ENCODE results near the gene RPS6KA5. TPM values are rescaled to one million over a fixed set of nuclear protein-coding genes. Genes with fewer than 3 reads are reported as not detected.

The RPS6KA5 gene
- total RNA-seq, 4 donors from 2014 or later: 5.8 to 18.4 (median 9.8) TPM

DNA sequence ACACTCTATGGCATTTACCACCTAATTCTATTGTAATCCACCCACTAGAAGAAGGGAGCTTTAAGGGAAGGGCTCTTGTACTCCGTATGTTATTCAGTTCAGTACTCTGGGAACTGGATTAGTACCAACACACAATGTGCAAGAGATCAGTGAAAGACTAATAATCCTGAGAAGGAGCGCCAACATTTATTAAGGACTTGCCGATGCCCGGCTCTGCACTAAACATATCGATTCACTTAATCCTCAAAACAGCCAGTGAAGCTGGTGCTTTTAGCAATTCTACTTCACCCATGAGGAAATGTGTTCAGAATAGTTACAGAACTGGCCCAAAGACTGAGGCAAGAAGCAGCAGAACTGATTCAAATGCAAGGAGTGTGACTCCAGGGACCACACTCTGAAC, 80.9 kb downstream of the RPS6KA5 start:
- in situ Hi-C loops (cut with MboI; ENCODE audit: low sequenced_read_pairs in 4 of 4) (no loop called here), intact Hi-C loops (cut with DNase I; ENCODE audit: low total_unique reads) (no loop called here)
- ATAC-seq (no peak), DNase-seq (no peak)
- peaks cover 0 to 5% of the 10 kb centered on the region in 2 donors for H3K4me1 ChIP-seq
- peaks cover 0 to 10% of the 10 kb centered on the region in 2 donors for H3K36me3 ChIP-seq
- H3K27me3 ChIP-seq: no peaks in the 10 kb centered on the region
- no peak overlapping the region for H3K27ac ChIP-seq
- TF ChIP-seq POLR2A (IDR thresholded peaks at IDR 0.05): no peak
- TF ChIP-seq, protein P1, sequence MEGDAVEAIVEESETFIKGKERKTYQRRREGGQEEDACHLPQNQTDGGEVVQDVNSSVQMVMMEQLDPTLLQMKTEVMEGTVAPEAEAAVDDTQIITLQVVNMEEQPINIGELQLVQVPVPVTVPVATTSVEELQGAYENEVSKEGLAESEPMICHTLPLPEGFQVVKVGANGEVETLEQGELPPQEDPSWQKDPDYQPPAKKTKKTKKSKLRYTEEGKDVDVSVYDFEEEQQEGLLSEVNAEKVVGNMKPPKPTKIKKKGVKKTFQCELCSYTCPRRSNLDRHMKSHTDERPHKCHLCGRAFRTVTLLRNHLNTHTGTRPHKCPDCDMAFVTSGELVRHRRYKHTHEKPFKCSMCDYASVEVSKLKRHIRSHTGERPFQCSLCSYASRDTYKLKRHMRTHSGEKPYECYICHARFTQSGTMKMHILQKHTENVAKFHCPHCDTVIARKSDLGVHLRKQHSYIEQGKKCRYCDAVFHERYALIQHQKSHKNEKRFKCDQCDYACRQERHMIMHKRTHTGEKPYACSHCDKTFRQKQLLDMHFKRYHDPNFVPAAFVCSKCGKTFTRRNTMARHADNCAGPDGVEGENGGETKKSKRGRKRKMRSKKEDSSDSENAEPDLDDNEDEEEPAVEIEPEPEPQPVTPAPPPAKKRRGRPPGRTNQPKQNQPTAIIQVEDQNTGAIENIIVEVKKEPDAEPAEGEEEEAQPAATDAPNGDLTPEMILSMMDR (IDR thresholded peaks at IDR 0.05 in 4 of 5, conservative IDR thresholded peaks at IDR 0.05 in 1 of 5): no peak
- no peaks in the 10 kb centered on the region for H3K9me3 ChIP-seq
- no peak overlapping the region for H3K4me3 ChIP-seq

GRCh38 chr14:90976101-90976500, 84.3 kb downstream of the RPS6KA5 start:
- in situ Hi-C loops (cut with MboI; ENCODE audit: low sequenced_read_pairs in 4 of 4) (no loop called here), intact Hi-C loops (cut with DNase I; ENCODE audit: low total_unique reads) (no loop called here)
- Histone ChIP-seq H3K27me3 (no peaks in the 10 kb centered on the region), H3K27ac (no peak overlapping the region), H3K36me3 (peaks cover 0 to 10% of the 10 kb centered on the region in 2 donors), H3K4me3 (no peak overlapping the region), H3K4me1 (peaks cover 0 to 5% of the 10 kb centered on the region in 2 donors), H3K9me3 (no peaks in the 10 kb centered on the region)
- ATAC-seq (no peak), DNase-seq (no peak)
- TF ChIP-seq, protein P1 (IDR thresholded peaks at IDR 0.05 in 4 of 5, conservative IDR thresholded peaks at IDR 0.05 in 1 of 5): no peak
- no peak for TF ChIP-seq POLR2A (IDR thresholded peaks at IDR 0.05)

- DNase-seq: no peak
- Histone ChIP-seq H3K4me3 (no peak overlapping the region), H3K27me3 (no peaks in the 10 kb centered on the region), H3K36me3 (peaks cover 0 to 4% of the 10 kb centered on the region in 2 donors), H3K4me1 (no peaks in the 10 kb centered on the region), H3K27ac (no peak overlapping the region), H3K9me3 (no peaks in the 10 kb centered on the region)
- in situ Hi-C loops (cut with MboI; ENCODE audit: low sequenced_read_pairs in 4 of 4) (no loop called here), intact Hi-C loops (cut with DNase I; ENCODE audit: low total_unique reads) (no loop called here)
- no peak for ATAC-seq
- no peak for TF ChIP-seq POLR2A (IDR thresholded peaks at IDR 0.05)
- TF ChIP-seq, protein P1 (IDR thresholded peaks at IDR 0.05 in 4 of 5, conservative IDR thresholded peaks at IDR 0.05 in 1 of 5): no peak
Measured at GRCh38 chr14:90971687-90972086, 88.8 kb downstream of the RPS6KA5 start.

DNA sequence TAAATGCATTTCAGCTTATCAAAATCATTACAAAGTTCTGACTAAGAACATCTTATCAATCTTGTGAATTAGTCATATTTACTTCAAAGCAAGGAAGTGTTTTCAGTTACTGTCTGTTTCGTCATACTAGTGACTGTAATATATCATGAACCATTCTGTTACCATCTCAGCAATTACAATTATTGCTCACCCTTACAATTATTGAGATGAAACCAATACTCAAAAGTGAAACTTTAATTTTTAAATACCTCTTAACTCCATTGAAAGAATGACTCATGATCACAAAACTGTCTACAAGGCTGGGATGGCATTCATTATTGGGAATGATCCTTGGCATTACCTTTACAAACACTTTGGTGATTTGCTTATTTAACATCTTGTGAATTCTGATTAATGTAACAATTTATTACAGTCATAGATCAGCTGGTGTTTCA, 90.3 kb downstream of the RPS6KA5 start:
- TF ChIP-seq POLR2A (IDR thresholded peaks at IDR 0.05): no peak
- TF ChIP-seq, protein P1 (IDR thresholded peaks at IDR 0.05 in 4 of 5, conservative IDR thresholded peaks at IDR 0.05 in 1 of 5): no peak
- H3K36me3 ChIP-seq: no peaks in the 10 kb centered on the region
- intact Hi-C loops (cut with DNase I; ENCODE audit: low total_unique reads): no loop called here
- H3K4me1 ChIP-seq: no peaks in the 10 kb centered on the region
- no peak overlapping the region for H3K27ac ChIP-seq
- no peaks in the 10 kb centered on the region for H3K9me3 ChIP-seq
- no peak overlapping the region for H3K4me3 ChIP-seq
- DNase-seq (no peak), ATAC-seq (no peak)
- no peaks in the 10 kb centered on the region for H3K27me3 ChIP-seq
- in situ Hi-C loops (cut with MboI; ENCODE audit: low sequenced_read_pairs in 4 of 4): no loop called here

GRCh38 chr14:90969531-90970166, 90.8 kb downstream of the RPS6KA5 start:
- Histone ChIP-seq H3K9me3 (no peaks in the 10 kb centered on the region), H3K4me3 (no peak overlapping the region), H3K27me3 (no peaks in the 10 kb centered on the region), H3K4me1 (no peaks in the 10 kb centered on the region), H3K27ac (no peak overlapping the region), H3K36me3 (no peaks in the 10 kb centered on the region)
- TF ChIP-seq POLR2A (IDR thresholded peaks at IDR 0.05): no peak
- TF ChIP-seq, protein P1 (IDR thresholded peaks at IDR 0.05 in 4 of 5, conservative IDR thresholded peaks at IDR 0.05 in 1 of 5): no peak
- intact Hi-C loops (cut with DNase I; ENCODE audit: low total_unique reads): no loop called here
- DNase-seq (no peak), ATAC-seq (no peak)
- in situ Hi-C loops (cut with MboI; ENCODE audit: low sequenced_read_pairs in 4 of 4): no loop called here

Data from gastrocnemius medialis (tissue), 4 donors.